Measurements from ENCODE around the gene ALK. TPM values are rescaled to one million over a fixed set of nuclear protein-coding genes. Genes with fewer than 3 reads are reported as not detected.

ALK gene
- total RNA-seq, 4 donors from 2014 or later: 0.66 TPM; not detected in 3

DNA sequence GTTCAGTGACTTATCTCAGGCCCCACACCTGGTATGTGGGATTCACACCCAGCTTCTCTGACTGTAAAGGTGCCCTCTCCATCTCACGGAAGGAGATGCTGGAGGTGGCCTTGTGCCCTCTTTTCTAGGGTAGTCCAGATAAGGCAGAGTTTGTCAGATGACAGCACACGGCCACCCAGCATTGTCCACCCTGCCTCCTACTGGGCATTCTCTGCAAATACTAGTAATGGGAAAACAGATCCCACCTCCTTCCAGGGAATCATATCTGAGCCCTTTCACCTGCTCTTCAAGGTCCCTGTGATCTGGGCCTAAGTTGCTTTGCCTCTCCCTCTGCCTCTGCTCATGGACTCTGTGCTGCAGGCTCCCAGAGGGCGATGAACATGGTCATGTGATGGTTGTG, 591.5 kb downstream of the ALK start:
- H3K4me3 ChIP-seq (ENCODE audit: low read depth, poor library complexity, severe bottlenecking): no peak overlapping the region
- TF ChIP-seq, protein P1, sequence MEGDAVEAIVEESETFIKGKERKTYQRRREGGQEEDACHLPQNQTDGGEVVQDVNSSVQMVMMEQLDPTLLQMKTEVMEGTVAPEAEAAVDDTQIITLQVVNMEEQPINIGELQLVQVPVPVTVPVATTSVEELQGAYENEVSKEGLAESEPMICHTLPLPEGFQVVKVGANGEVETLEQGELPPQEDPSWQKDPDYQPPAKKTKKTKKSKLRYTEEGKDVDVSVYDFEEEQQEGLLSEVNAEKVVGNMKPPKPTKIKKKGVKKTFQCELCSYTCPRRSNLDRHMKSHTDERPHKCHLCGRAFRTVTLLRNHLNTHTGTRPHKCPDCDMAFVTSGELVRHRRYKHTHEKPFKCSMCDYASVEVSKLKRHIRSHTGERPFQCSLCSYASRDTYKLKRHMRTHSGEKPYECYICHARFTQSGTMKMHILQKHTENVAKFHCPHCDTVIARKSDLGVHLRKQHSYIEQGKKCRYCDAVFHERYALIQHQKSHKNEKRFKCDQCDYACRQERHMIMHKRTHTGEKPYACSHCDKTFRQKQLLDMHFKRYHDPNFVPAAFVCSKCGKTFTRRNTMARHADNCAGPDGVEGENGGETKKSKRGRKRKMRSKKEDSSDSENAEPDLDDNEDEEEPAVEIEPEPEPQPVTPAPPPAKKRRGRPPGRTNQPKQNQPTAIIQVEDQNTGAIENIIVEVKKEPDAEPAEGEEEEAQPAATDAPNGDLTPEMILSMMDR (IDR thresholded peaks at IDR 0.05): no peak
- no peak for TF ChIP-seq POLR2A (IDR thresholded peaks at IDR 0.05)
- intact Hi-C loops (cut with DNase I; ENCODE audit: low total_unique reads): no loop called here
- no peak for DNase-seq (ENCODE audit: low spot score in 2 of 2)
- WGBS, 2 donors: 88 to 94% methylated on average over 3 of the region's 3 CpGs

DNA sequence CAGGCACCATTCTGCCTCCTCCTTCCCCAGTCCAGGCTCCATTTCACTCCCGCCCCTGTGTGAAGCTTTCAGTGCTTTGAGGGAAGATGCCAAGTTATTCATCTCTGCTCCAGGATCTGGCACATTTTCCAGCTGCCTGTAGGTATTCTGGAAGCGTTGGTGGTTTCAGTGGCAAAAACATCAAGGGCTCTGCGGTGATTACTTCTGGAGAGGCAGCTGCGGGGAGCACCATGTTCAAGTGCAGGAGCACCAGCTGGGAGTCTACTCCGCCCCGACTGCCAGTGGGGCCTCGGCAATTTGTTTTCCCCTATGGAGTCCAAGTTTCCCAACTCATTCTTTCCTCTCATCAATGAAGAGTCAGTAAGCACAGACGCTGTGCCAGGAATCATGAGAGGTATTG, 594.5 kb downstream of the ALK start:
- no peak overlapping the region for H3K4me3 ChIP-seq (ENCODE audit: low read depth, poor library complexity, severe bottlenecking)
- no peak for TF ChIP-seq POLR2A (IDR thresholded peaks at IDR 0.05)
- TF ChIP-seq, protein P1 (IDR thresholded peaks at IDR 0.05): no peak
- intact Hi-C loops (cut with DNase I; ENCODE audit: low total_unique reads): no loop called here
- WGBS, 2 donors: 40 to 54% methylated on average over 8 of the region's 8 CpGs
- DNase-seq (ENCODE audit: low spot score in 2 of 2): no peak

DNA sequence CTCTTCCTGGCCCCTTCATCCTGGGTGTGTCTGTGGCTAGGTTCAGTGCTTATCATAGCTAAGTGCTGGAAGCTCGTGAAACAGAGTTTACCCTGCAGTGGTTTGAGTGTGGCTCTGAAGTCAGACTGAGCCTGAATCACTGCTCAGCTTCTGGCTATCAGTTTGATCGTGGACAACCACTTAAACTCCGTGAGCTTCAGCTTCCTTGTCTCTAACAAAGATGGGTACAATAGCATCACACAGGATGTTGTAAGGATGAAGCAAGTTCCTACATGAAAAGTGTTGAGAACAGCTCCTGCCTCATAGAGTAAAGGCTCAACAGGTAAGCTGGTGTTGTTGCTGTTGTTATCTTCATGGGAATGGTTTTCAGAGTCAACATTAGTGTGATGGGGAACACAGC, 595.8 kb downstream of the ALK start:
- TF ChIP-seq, protein P1 (IDR thresholded peaks at IDR 0.05): no peak
- no peak for TF ChIP-seq POLR2A (IDR thresholded peaks at IDR 0.05)
- H3K4me3 ChIP-seq (ENCODE audit: low read depth, poor library complexity, severe bottlenecking): no peak overlapping the region
- no peak for DNase-seq (ENCODE audit: low spot score in 2 of 2)
- 43 to 60% methylated on average over 3 of the region's 3 CpGs for WGBS, 2 donors
- intact Hi-C loops (cut with DNase I; ENCODE audit: low total_unique reads): no loop called here

DNA sequence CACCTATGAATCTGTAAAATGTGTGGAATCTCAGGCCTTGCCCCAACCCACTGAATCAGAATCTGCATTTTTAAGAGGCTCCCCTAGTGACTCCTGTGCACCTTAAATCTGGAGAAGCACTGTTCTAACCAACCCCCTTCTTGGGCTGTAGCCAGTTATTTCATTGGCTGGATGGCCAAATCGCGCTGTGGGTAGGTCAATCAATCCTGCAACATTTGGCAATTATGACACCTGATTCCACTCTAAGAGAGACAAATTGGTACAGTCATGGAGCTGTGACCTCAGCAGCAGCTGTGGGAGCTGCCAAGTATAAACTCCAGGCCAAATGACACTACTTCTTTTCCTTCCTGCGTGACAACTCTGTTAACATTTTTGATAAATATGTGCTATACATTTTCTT, 597.4 kb downstream of the ALK start:
- H3K4me3 ChIP-seq (ENCODE audit: low read depth, poor library complexity, severe bottlenecking): no peak overlapping the region
- intact Hi-C loops (cut with DNase I; ENCODE audit: low total_unique reads): no loop called here
- whole genome bisulfite sequencing, 2 donors: 41 to 49% methylated on average over 3 of the region's 3 CpGs

DNA sequence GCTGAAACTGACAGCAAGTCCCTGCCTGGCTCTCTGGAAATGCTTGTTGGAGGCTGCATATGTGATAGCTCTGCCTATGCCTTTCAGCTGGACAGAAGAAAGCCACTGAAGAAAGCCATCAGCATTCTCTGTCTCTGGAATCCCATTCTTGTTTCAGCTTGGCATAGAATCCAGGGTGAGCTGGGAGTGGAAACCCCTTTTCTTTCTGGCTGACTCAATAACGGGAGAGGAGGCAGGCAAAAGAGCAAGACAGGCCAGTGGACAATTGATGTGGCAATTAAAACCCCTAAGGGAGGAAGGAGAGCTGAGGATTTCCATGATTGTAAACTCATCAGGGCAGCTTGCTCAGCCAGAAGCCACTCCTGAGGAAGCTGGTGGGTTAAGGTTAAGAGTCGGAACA, 598.1 kb downstream of the ALK start:
- DNase-seq (ENCODE audit: low spot score in 2 of 2): no peak
- H3K4me3 ChIP-seq (ENCODE audit: low read depth, poor library complexity, severe bottlenecking): no peak overlapping the region
- 70 to 83% methylated on average over 2 of the region's 2 CpGs for WGBS, 2 donors
- intact Hi-C loops (cut with DNase I; ENCODE audit: low total_unique reads): no loop called here
- TF ChIP-seq POLR2A (IDR thresholded peaks at IDR 0.05): no peak
- TF ChIP-seq, protein P1 (IDR thresholded peaks at IDR 0.05): no peak

More for the DNA sequence above, 597.4 kb downstream of the ALK start:
- no peak for DNase-seq (ENCODE audit: low spot score in 2 of 2)
- TF ChIP-seq, protein P1 (IDR thresholded peaks at IDR 0.05): no peak
- TF ChIP-seq POLR2A (IDR thresholded peaks at IDR 0.05): no peak

DNA sequence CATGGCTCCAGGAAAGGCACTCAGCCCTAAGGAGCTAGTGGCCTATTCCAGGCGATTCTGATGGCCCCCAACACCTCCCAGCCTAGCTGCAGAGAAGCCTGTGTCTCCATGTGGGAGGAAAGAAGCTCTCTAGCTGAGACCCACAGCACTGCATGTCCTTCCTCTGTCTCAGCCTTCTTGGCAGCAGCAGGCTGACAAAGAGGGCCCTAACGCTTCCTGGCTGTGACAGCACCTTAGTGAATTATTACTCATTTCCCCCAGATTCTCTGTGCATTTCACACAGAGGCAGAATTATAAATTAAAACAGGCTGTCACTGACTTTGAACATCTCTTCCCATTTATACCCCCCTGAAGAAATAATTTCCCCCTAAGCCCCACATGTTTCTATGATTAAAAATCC, 599.4 kb downstream of the ALK start:
- 38 to 47% methylated on average over 2 of the region's 2 CpGs for WGBS, 2 donors
- DNase-seq (ENCODE audit: low spot score in 2 of 2): no peak
- H3K4me3 ChIP-seq (ENCODE audit: low read depth, poor library complexity, severe bottlenecking): no peak overlapping the region
- intact Hi-C loops (cut with DNase I; ENCODE audit: low total_unique reads): no loop called here
- TF ChIP-seq POLR2A (IDR thresholded peaks at IDR 0.05): no peak
- TF ChIP-seq, protein P1 (IDR thresholded peaks at IDR 0.05): no peak
